Measurements from ENCODE around the gene PTPN2.
A peak's percentile ranks its signal among the peaks of the same experiment; 100 is the strongest.

The PTPN2 gene

DNA sequence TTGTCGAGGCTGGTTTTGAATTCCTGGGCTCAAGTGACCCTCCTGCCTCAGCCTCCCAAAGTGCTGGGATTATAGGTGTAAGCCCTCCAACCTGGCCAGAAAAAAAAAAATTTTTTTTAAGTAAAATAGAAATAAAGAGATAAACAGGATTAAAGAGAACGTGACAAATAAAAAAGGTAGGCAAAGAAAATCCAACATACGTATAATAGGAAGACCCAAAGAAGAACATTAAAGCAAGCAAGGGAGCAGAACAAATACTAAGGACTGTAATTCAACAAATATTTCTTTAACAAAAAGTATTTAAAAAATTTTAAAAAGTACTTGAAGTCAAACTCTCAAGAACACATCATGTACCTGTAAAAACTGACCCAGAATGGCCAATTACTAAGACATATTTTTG lies 56.4 kb downstream of the PTPN2 start:
- Histone ChIP-seq H4K20me1 (ENCODE audit: insufficient read depth, low read length) (no peaks in the 10 kb centered on the region), H3K4me3 (ENCODE audit: low read depth in 1 of 2, low read length in 2 of 2) (no peak overlapping the region), H3K27me3 (ENCODE audit: insufficient read depth, low read length, poor library complexity) (no peaks in the 10 kb centered on the region), H3K36me3 (ENCODE audit: insufficient read depth, low read length) (peaks cover 96% of the 10 kb centered on the region), H3K4me2 (ENCODE audit: insufficient read depth, low read length) (no peak overlapping the region), H3K4me1 (ENCODE audit: insufficient read depth, low read length) (no peaks in the 10 kb centered on the region), H3K27ac (ENCODE audit: low read length) (no peak overlapping the region), H3K9me3 (ENCODE audit: insufficient read depth, low read length, severe bottlenecking) (peaks cover 13% of the 10 kb centered on the region), H3K9ac (ENCODE audit: low read depth, low read length) (no peak overlapping the region), H2AFZ (ENCODE audit: low read depth, low read length) (no peak overlapping the region), H3K79me2 (ENCODE audit: insufficient read depth, low read length) (peaks cover 46% of the 10 kb centered on the region)
- ATAC-seq (ENCODE audit: insufficient read depth, low read depth) (no peak), DNase-seq (no peak)
- no peak for TF ChIP-seq EZH2 (IDR thresholded peaks at IDR 0.05; ENCODE audit: borderline replicate concordance, low read depth, low read length, severe bottlenecking)
- TF ChIP-seq, protein P1, sequence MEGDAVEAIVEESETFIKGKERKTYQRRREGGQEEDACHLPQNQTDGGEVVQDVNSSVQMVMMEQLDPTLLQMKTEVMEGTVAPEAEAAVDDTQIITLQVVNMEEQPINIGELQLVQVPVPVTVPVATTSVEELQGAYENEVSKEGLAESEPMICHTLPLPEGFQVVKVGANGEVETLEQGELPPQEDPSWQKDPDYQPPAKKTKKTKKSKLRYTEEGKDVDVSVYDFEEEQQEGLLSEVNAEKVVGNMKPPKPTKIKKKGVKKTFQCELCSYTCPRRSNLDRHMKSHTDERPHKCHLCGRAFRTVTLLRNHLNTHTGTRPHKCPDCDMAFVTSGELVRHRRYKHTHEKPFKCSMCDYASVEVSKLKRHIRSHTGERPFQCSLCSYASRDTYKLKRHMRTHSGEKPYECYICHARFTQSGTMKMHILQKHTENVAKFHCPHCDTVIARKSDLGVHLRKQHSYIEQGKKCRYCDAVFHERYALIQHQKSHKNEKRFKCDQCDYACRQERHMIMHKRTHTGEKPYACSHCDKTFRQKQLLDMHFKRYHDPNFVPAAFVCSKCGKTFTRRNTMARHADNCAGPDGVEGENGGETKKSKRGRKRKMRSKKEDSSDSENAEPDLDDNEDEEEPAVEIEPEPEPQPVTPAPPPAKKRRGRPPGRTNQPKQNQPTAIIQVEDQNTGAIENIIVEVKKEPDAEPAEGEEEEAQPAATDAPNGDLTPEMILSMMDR (IDR thresholded peaks at IDR 0.05; ENCODE audit: borderline replicate concordance, extremely low read depth, low read length, poor library complexity, severe bottlenecking) = no peak

DNA sequence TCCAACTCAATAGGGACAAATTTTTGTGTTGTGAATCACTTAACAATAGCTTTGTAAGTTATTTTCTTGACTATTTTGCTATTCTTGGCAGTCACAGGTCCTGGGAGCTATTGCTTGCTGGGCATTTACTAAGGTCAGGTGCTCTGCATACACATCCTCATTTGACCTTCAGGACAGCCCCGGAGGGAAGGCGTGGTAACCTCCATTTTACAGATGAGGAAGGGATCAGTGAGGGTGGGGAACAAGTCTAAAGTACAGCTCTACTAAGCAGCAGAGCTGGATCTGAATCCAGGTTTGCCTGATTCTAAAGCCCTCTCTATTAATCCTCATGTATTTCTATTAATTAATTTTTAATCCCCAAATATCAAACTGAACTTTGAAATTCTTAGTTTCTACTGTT lies 58.8 kb downstream of the PTPN2 start:
- H4K20me1 ChIP-seq (ENCODE audit: insufficient read depth, low read length) = no peaks in the 10 kb centered on the region
- no peaks in the 10 kb centered on the region for H3K4me1 ChIP-seq (ENCODE audit: insufficient read depth, low read length)
- DNase-seq (no peak), ATAC-seq (ENCODE audit: insufficient read depth, low read depth) (no peak)
- TF ChIP-seq, protein P1 (IDR thresholded peaks at IDR 0.05; ENCODE audit: borderline replicate concordance, extremely low read depth, low read length, poor library complexity, severe bottlenecking) = no peak
- TF ChIP-seq EZH2 (IDR thresholded peaks at IDR 0.05; ENCODE audit: borderline replicate concordance, low read depth, low read length, severe bottlenecking) = no peak
- H3K27ac ChIP-seq (ENCODE audit: low read length) = no peak overlapping the region
- H3K27me3 ChIP-seq (ENCODE audit: insufficient read depth, low read length, poor library complexity) = no peaks in the 10 kb centered on the region
- peaks cover 95% of the 10 kb centered on the region for H3K36me3 ChIP-seq (ENCODE audit: insufficient read depth, low read length)
- peaks cover 13% of the 10 kb centered on the region for H3K9me3 ChIP-seq (ENCODE audit: insufficient read depth, low read length, severe bottlenecking)
- no peak overlapping the region for H2AFZ ChIP-seq (ENCODE audit: low read depth, low read length)
- no peak overlapping the region for H3K9ac ChIP-seq (ENCODE audit: low read depth, low read length)
- no peak overlapping the region for H3K4me3 ChIP-seq (ENCODE audit: low read depth in 1 of 2, low read length in 2 of 2)
- H3K4me2 ChIP-seq (ENCODE audit: insufficient read depth, low read length) = no peak overlapping the region
- H3K79me2 ChIP-seq (ENCODE audit: insufficient read depth, low read length) = peaks cover 43% of the 10 kb centered on the region

DNA sequence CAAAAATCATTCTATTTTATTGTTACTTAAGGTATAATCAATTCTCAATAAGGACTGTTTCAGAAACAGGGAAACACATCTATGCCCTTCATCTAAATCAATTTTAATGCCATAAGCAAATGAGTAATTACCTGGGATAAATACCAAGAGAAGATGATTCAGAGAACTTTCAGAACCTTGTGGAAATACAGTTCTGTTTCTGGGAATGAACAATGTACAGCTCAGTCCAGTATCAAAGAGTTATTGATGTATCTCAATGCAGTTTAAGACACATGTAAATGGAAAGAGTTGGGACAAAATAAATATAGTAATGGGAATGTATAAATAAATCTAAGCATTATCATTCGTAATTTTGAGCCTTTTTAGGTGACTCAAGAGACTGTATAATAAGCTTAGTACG lies 60.1 kb downstream of the PTPN2 start:
- H3K9ac ChIP-seq (ENCODE audit: low read depth, low read length) = no peak overlapping the region
- no peak overlapping the region for H2AFZ ChIP-seq (ENCODE audit: low read depth, low read length)
- H3K27me3 ChIP-seq (ENCODE audit: insufficient read depth, low read length, poor library complexity) = no peaks in the 10 kb centered on the region
- H3K27ac ChIP-seq (ENCODE audit: low read length) = no peak overlapping the region
- H3K36me3 ChIP-seq (ENCODE audit: insufficient read depth, low read length) = peaks cover 93% of the 10 kb centered on the region
- ATAC-seq (ENCODE audit: insufficient read depth, low read depth) (no peak), DNase-seq (no peak)
- no peak overlapping the region for H3K4me2 ChIP-seq (ENCODE audit: insufficient read depth, low read length)
- no peaks in the 10 kb centered on the region for H4K20me1 ChIP-seq (ENCODE audit: insufficient read depth, low read length)
- TF ChIP-seq, protein P1 (IDR thresholded peaks at IDR 0.05; ENCODE audit: borderline replicate concordance, extremely low read depth, low read length, poor library complexity, severe bottlenecking) = no peak
- TF ChIP-seq EZH2 (IDR thresholded peaks at IDR 0.05; ENCODE audit: borderline replicate concordance, low read depth, low read length, severe bottlenecking) = no peak
- no peaks in the 10 kb centered on the region for H3K4me1 ChIP-seq (ENCODE audit: insufficient read depth, low read length)
- peaks cover 37% of the 10 kb centered on the region for H3K79me2 ChIP-seq (ENCODE audit: insufficient read depth, low read length)
- peaks cover 10% of the 10 kb centered on the region for H3K9me3 ChIP-seq (ENCODE audit: insufficient read depth, low read length, severe bottlenecking)
- no peak overlapping the region for H3K4me3 ChIP-seq (ENCODE audit: low read depth in 1 of 2, low read length in 2 of 2)

DNA sequence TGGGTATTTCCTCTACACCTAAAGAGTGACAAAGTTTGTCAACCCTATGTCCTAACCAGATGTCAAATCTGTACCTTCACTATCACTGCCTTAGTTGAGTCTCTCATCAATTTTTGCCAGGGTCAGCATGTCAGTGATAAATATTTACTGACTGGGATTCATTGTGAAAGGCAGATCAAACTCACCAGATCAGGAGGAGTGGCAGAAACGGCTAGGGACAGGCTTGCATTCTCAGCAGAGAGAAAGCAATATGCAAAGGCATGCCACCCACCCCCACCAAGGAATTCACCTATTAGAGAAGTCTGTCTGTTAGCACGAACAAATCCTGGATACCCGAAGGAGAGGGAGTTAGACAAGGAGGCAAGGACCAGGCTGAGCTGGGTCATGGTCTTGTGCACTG lies 62.6 kb downstream of the PTPN2 start:
- DNase-seq (no peak), ATAC-seq (ENCODE audit: insufficient read depth, low read depth) (no peak)
- H3K27ac ChIP-seq (ENCODE audit: low read length) = peak overlapping the region; percentile 49
- no peak overlapping the region for H3K9ac ChIP-seq (ENCODE audit: low read depth, low read length)
- TF ChIP-seq, protein P1 (IDR thresholded peaks at IDR 0.05; ENCODE audit: borderline replicate concordance, extremely low read depth, low read length, poor library complexity, severe bottlenecking) = no peak
- TF ChIP-seq EZH2 (IDR thresholded peaks at IDR 0.05; ENCODE audit: borderline replicate concordance, low read depth, low read length, severe bottlenecking) = no peak
- H3K9me3 ChIP-seq (ENCODE audit: insufficient read depth, low read length, severe bottlenecking) = no peaks in the 10 kb centered on the region
- H3K36me3 ChIP-seq (ENCODE audit: insufficient read depth, low read length) = peaks cover 87% of the 10 kb centered on the region
- no peaks in the 10 kb centered on the region for H3K4me1 ChIP-seq (ENCODE audit: insufficient read depth, low read length)
- H3K27me3 ChIP-seq (ENCODE audit: insufficient read depth, low read length, poor library complexity) = no peaks in the 10 kb centered on the region
- H4K20me1 ChIP-seq (ENCODE audit: insufficient read depth, low read length) = no peaks in the 10 kb centered on the region
- H3K4me3 ChIP-seq (ENCODE audit: low read depth in 1 of 2, low read length in 2 of 2) = no peak overlapping the region
- no peak overlapping the region for H2AFZ ChIP-seq (ENCODE audit: low read depth, low read length)
- H3K79me2 ChIP-seq (ENCODE audit: insufficient read depth, low read length) = peaks cover 24% of the 10 kb centered on the region
- no peak overlapping the region for H3K4me2 ChIP-seq (ENCODE audit: insufficient read depth, low read length)
